Nephron progenitor cell (in vitro differentiated cells): ENCODE data around the gene ARHGEF5.
"Not testable (repeated sequence)": the region's sequence is repeated elsewhere in the genome, so short reads cannot be mapped to it uniquely, and the experiment has no call there.

Experiments used
- DNase-seq: peaks from one replicate; pipeline ENCODE4 v3.0.0; 2021
- H3K27ac Mint-ChIP-seq: 2 replicates; pipeline ENCODE4 v1.8.0; 2021; ENCODE audit warnings: mild to moderate bottlenecking, moderate library complexity, mixed read lengths
- H3K27me3 Mint-ChIP-seq: 2 replicates; pipeline ENCODE4 v1.8.0; 2021; ENCODE audit warnings: mild to moderate bottlenecking, low read depth, mixed read lengths; ENCODE audit not compliant: poor library complexity
- H3K36me3 Mint-ChIP-seq: 2 replicates; pipeline ENCODE4 v1.8.0; 2021; ENCODE audit warnings: low read depth, mixed read lengths
- H3K4me1 Mint-ChIP-seq: 2 replicates; pipeline ENCODE4 v1.8.0; 2021; ENCODE audit warnings: mixed read lengths
- H3K4me3 Mint-ChIP-seq: 2 replicates; pipeline ENCODE4 v1.8.0; 2021; ENCODE audit warnings: mild to moderate bottlenecking, moderate library complexity, mixed read lengths
- H3K9me3 Mint-ChIP-seq: 2 replicates; pipeline ENCODE4 v1.8.0; 2021; ENCODE audit warnings: mild to moderate bottlenecking, moderate library complexity, mixed read lengths
- CTCF ChIP-seq: fragments of 200-600 bp; sonication (generic); IDR thresholded peaks from 2 replicates; pipeline ENCODE4 v1.5.0; 2021; ENCODE audit warnings: antibody characterized with exemption

Gene ARHGEF5

GRCh38 chr7:144415858-144416257 lies 60.7 kb downstream of the ARHGEF5 start:
- peaks cover 26% of the 10 kb centered on the region for H3K9me3 Mint-ChIP-seq
- no peak overlapping the region for H3K27ac Mint-ChIP-seq
- H3K36me3 Mint-ChIP-seq, result no peaks in the 10 kb centered on the region
- H3K4me1 Mint-ChIP-seq, result peaks cover 7% of the 10 kb centered on the region
- H3K4me3 Mint-ChIP-seq, result no peak overlapping the region
- TF ChIP-seq CTCF, result no peak
- no peak for DNase-seq
- H3K27me3 Mint-ChIP-seq, result peaks cover 9% of the 10 kb centered on the region

- Mint-ChIP-seq H3K27ac (no peak overlapping the region), H3K4me3 (no peak overlapping the region), H3K27me3 (peaks cover 6% of the 10 kb centered on the region), H3K4me1 (peaks cover 4% of the 10 kb centered on the region), H3K36me3 (no peaks in the 10 kb centered on the region), H3K9me3 (peaks cover 26% of the 10 kb centered on the region)
- no peak for DNase-seq
- no peak for TF ChIP-seq CTCF
Observed at GRCh38 chr7:144416341-144416740, 61.1 kb downstream of the ARHGEF5 start.

- not testable (repeated sequence) for H3K27me3 Mint-ChIP-seq, H3K4me3 Mint-ChIP-seq, DNase-seq, H3K27ac Mint-ChIP-seq, H3K36me3 Mint-ChIP-seq, H3K4me1 Mint-ChIP-seq
- H3K9me3 Mint-ChIP-seq, result peaks cover 32% of the 10 kb centered on the region
Observed at GRCh38 chr7:144418931-144419330, 63.7 kb downstream of the ARHGEF5 start.

- not testable (repeated sequence) for H3K4me1 Mint-ChIP-seq, DNase-seq, H3K36me3 Mint-ChIP-seq, H3K4me3 Mint-ChIP-seq, H3K27me3 Mint-ChIP-seq, H3K27ac Mint-ChIP-seq
- H3K9me3 Mint-ChIP-seq, result peaks cover 59% of the 10 kb centered on the region
Observed at GRCh38 chr7:144427539-144427938, 72.3 kb downstream of the ARHGEF5 start.

- peaks cover 56% of the 10 kb centered on the region for H3K9me3 Mint-ChIP-seq
- H3K4me3 Mint-ChIP-seq, result no peak overlapping the region
- H3K27me3 Mint-ChIP-seq, result peaks cover 7% of the 10 kb centered on the region
- DNase-seq, result no peak
- H3K4me1 Mint-ChIP-seq, result no peaks in the 10 kb centered on the region
- TF ChIP-seq CTCF, result no peak
- peaks cover 5% of the 10 kb centered on the region for H3K36me3 Mint-ChIP-seq
- H3K27ac Mint-ChIP-seq, result no peak overlapping the region
Observed at GRCh38 chr7:144428431-144428830, 73.2 kb downstream of the ARHGEF5 start.
